Testis (tissue), 2 donors: ENCODE data around the gene DEFB126.

Experiments used
- POLR2A ChIP-seq: fragments of 450-650 bp; IDR thresholded peaks from one replicate; pipeline ENCODE4 v1.6.1; 2017; ENCODE audit warnings: antibody characterized with exemption, mild to moderate bottlenecking, moderate library complexity
- TF ChIP-seq, protein P1 (sequence below), 3 experiments: fragments of 450-650 bp in 2 of 3; fragments of 200-600 bp in 1 of 3; sonication (generic) in 1 of 3; IDR thresholded peaks; one replicate each; pipeline ENCODE4 v1.5.1; 2016 to 2019; ENCODE audit warnings: antibody characterized with exemption in 3 of 3, mild to moderate bottlenecking in 2 of 3, moderate library complexity in 1 of 3

DNA sequence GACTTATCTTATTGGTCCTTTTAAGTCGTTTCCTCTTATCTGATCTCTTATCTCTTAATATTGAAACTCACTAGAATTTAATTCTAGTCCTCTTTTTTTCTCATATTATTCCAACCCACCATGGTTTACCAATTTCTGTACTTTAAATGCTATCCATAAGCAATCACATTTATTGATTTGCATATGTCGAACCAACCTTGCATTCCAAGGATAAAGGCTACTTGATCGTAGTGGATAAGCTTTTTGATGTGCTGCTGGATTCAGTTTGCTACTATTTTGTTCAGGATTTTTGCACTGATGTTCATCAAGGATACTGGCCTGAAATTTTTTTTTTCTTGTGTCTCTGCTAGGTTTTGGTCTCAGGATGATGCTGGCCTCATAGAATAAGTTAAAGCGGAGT is 47.2 kb upstream of the DEFB126 start:
- TF ChIP-seq, protein P1, sequence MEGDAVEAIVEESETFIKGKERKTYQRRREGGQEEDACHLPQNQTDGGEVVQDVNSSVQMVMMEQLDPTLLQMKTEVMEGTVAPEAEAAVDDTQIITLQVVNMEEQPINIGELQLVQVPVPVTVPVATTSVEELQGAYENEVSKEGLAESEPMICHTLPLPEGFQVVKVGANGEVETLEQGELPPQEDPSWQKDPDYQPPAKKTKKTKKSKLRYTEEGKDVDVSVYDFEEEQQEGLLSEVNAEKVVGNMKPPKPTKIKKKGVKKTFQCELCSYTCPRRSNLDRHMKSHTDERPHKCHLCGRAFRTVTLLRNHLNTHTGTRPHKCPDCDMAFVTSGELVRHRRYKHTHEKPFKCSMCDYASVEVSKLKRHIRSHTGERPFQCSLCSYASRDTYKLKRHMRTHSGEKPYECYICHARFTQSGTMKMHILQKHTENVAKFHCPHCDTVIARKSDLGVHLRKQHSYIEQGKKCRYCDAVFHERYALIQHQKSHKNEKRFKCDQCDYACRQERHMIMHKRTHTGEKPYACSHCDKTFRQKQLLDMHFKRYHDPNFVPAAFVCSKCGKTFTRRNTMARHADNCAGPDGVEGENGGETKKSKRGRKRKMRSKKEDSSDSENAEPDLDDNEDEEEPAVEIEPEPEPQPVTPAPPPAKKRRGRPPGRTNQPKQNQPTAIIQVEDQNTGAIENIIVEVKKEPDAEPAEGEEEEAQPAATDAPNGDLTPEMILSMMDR (IDR thresholded peaks at IDR 0.05) = no peak
- TF ChIP-seq POLR2A = no peak
